ENCODE data around the gene ZNF641.

Gene ZNF641

GRCh38 chr12:48350249-48351021 lies at the start of gene ZNF641:
TSS of gene ZNF641 (minus strand) at chr12:48350919. CDS start at chr12:48348090, 2,829 bp downstream.
- DNase-seq (ENCODE audit: low read depth), result peak; percentile 62

GRCh38 chr12:48390026-48390425 lies 39.3 kb upstream of the ZNF641 start:
- no peak for DNase-seq (ENCODE audit: low read depth)

GRCh38 chr12:48389409-48389808 lies 38.7 kb upstream of the ZNF641 start:
- DNase-seq (ENCODE audit: low read depth), result no peak

- DNase-seq (ENCODE audit: low read depth), result no peak
These were observed 38.2 kb upstream of the ZNF641 start for GRCh38 chr12:48388938-48389337.

- DNase-seq (ENCODE audit: low read depth), result no peak
These were observed 37.7 kb upstream of the ZNF641 start for GRCh38 chr12:48388460-48388859.

- no peak for DNase-seq (ENCODE audit: low read depth)
These were observed 29.9 kb upstream of the ZNF641 start for GRCh38 chr12:48380596-48380995.

- no peak for DNase-seq (ENCODE audit: low read depth)
These were observed 29.1 kb upstream of the ZNF641 start for GRCh38 chr12:48379794-48380193.

GRCh38 chr12:48377646-48378045 lies 26.9 kb upstream of the ZNF641 start:
- no peak for DNase-seq (ENCODE audit: low read depth)

GRCh38 chr12:48374164-48374563 lies 23.4 kb upstream of the ZNF641 start:
- DNase-seq (ENCODE audit: low read depth), result no peak

GRCh38 chr12:48366131-48366530 lies 15.4 kb upstream of the ZNF641 start:
- no peak for DNase-seq (ENCODE audit: low read depth)

- no peak for DNase-seq (ENCODE audit: low read depth)
These were observed 11.1 kb upstream of the ZNF641 start for GRCh38 chr12:48361664-48362339.

- no peak for DNase-seq (ENCODE audit: low read depth)
These were observed 8.3 kb upstream of the ZNF641 start for GRCh38 chr12:48358937-48359513.

- no peak for DNase-seq (ENCODE audit: low read depth)
These were observed 5.5 kb upstream of the ZNF641 start for GRCh38 chr12:48356041-48356768.

GRCh38 chr12:48352157-48352760 lies 1.5 kb upstream of the ZNF641 start:
- DNase-seq (ENCODE audit: low read depth), result no peak

- no peak for DNase-seq (ENCODE audit: low read depth)
These were observed 446 bp upstream of the ZNF641 start for GRCh38 chr12:48351022-48351708.

- DNase-seq (ENCODE audit: low read depth), result no peak
These were observed 1.2 kb downstream of the ZNF641 start for GRCh38 chr12:48349471-48349870.

- DNase-seq (ENCODE audit: low read depth), result no peak
These were observed 7.7 kb downstream of the ZNF641 start for GRCh38 chr12:48342980-48343379.

- no peak for DNase-seq (ENCODE audit: low read depth)
These were observed 9.8 kb downstream of the ZNF641 start for GRCh38 chr12:48340943-48341342.

GRCh38 chr12:48339442-48340117 lies 11.1 kb downstream of the ZNF641 start:
- no peak for DNase-seq (ENCODE audit: low read depth)

- no peak for DNase-seq (ENCODE audit: low read depth)
These were observed 14.2 kb downstream of the ZNF641 start for GRCh38 chr12:48336564-48336963.

GRCh38 chr12:48336061-48336460 lies 14.7 kb downstream of the ZNF641 start:
- DNase-seq (ENCODE audit: low read depth), result no peak

Data from activated gamma-delta T cell treated with anti-CD3 and anti-CD28 coated beads, Interleukin-2, amount 50 U/mL, for 16 hours (primary cell).